ENCODE data around the gene PRR9.

- no peak for TF ChIP-seq POLR2A (IDR thresholded peaks at IDR 0.05)
- TF ChIP-seq CTCF (IDR thresholded peaks at IDR 0.05): no peak
- no peak for TF ChIP-seq POLR2AphosphoS5 (IDR thresholded peaks at IDR 0.05)
These were observed 3.9 kb upstream of the PRR9 start for GRCh38 chr1:153213519-153213918.
